IMR-90 (cell line): ENCODE data around the gene FSTL3. TPM values are rescaled to one million over a fixed set of nuclear protein-coding genes. Genes with fewer than 3 reads are reported as not detected.

Experiments used
- ATAC-seq: fragments of 200-7000 bp; cut with Tn5 transposase; 2 replicates; pipeline ENCODE4 v1.9.1; 2020; ENCODE audit warnings: low read depth, mild to moderate bottlenecking, moderate library complexity
- BruUV-seq: library from RNA; stranded (reverse); fragments of 400-500 nt; replicated peaks from 2 replicates; lab custom pipeline; 2021; lab: Mats Ljungman, UMichigan
- CTCF ChIA-PET: fragments of 300-600 bp; formaldehyde crosslinking; extraction: SDS; loops from one replicate; lab custom pipeline; 2021; ENCODE audit warnings: antibody characterized with exemption; lab: Yijun Ruan, JAX
- POLR2A ChIA-PET: fragments of 300-600 bp; sonication (Branson Sonifier 250); formaldehyde crosslinking; loops from one replicate; lab custom pipeline; 2022; ENCODE audit warnings: antibody characterized with exemption; ENCODE audit not compliant: unreplicated experiment; lab: Charles Lee
- DNase-seq: peaks from one replicate; pipeline ENCODE4 v3.0.0; 2013
- H2AFZ ChIP-seq: replicated peaks from 2 replicates; pipeline ENCODE3; 2013; ENCODE audit warnings: low read length, mild to moderate bottlenecking; ENCODE audit not compliant: poor library complexity
- H2AK5ac ChIP-seq: 2 replicates; pipeline ENCODE4 v1.6.1; 2013; ENCODE audit warnings: low read depth, low read length, inconsistent platforms
- H2AK9ac ChIP-seq: replicated peaks from 2 replicates; pipeline ENCODE3; 2013; ENCODE audit warnings: mild to moderate bottlenecking, low read depth, low read length, moderate library complexity; ENCODE audit not compliant: poor library complexity
- H2BK120ac ChIP-seq: 2 replicates; pipeline ENCODE4 v1.6.1; 2013; ENCODE audit warnings: low read depth, low read length, inconsistent platforms
- H2BK15ac ChIP-seq: 3 replicates; pipeline ENCODE4 v1.6.1; 2013; ENCODE audit warnings: low read depth, low read length, inconsistent platforms
- H2BK20ac ChIP-seq: 2 replicates; pipeline ENCODE4 v1.6.1; 2013; ENCODE audit warnings: low read depth, mild to moderate bottlenecking, inconsistent platforms, low read length, moderate library complexity
- H2BK5ac ChIP-seq: 2 replicates; pipeline ENCODE4 v1.6.1; 2013; ENCODE audit warnings: mild to moderate bottlenecking, low read depth, low read length, inconsistent platforms; ENCODE audit not compliant: poor library complexity, severe bottlenecking
- H3K14ac ChIP-seq: replicated peaks from 2 replicates; pipeline ENCODE4 v1.6.1; 2013; ENCODE audit warnings: low read depth, low read length, inconsistent platforms
- H3K18ac ChIP-seq: 2 replicates; pipeline ENCODE4 v1.6.1; 2013; ENCODE audit warnings: low read depth, low read length, control low read depth
- H3K23ac ChIP-seq: 2 replicates; pipeline ENCODE4 v1.6.1; 2013; ENCODE audit warnings: low read depth, low read length, inconsistent platforms
- H3K27ac ChIP-seq: 2 replicates; pipeline ENCODE4 v1.5.1; 2013; ENCODE audit warnings: mild to moderate bottlenecking, control low read depth, low read length; ENCODE audit not compliant: insufficient read depth
- H3K27me3 ChIP-seq: 2 replicates; pipeline ENCODE4 v1.6.1; 2013; ENCODE audit warnings: low read length; ENCODE audit not compliant: control insufficient read depth, insufficient read depth
- H3K36me3 ChIP-seq: 2 replicates; pipeline ENCODE4 v1.6.1; 2013; ENCODE audit warnings: low read length, mixed read lengths; ENCODE audit not compliant: control insufficient read depth, insufficient read depth
- H3K4ac ChIP-seq: 2 replicates; pipeline ENCODE4 v1.6.1; 2013; ENCODE audit warnings: low read depth, low read length, inconsistent platforms
- H3K4me1 ChIP-seq: 2 replicates; pipeline ENCODE4 v1.6.1; 2013; ENCODE audit warnings: low read length, mixed read lengths; ENCODE audit not compliant: control insufficient read depth, insufficient read depth
- H3K4me2 ChIP-seq: 2 replicates; pipeline ENCODE4 v1.6.1; 2013; ENCODE audit warnings: low read depth, mild to moderate bottlenecking, control low read depth, low read length, moderate library complexity
- H3K4me3 ChIP-seq: 2 replicates; pipeline ENCODE4 v1.5.1; 2013; ENCODE audit warnings: low read depth, mild to moderate bottlenecking, control low read depth, low read length, moderate library complexity; ENCODE audit not compliant: insufficient read depth
- H3K56ac ChIP-seq: 2 replicates; pipeline ENCODE4 v1.6.1; 2013; ENCODE audit warnings: low read length, inconsistent platforms; ENCODE audit not compliant: insufficient read depth; ENCODE audit errors: extremely low read depth
- H3K79me1 ChIP-seq, 2 experiments: 2 replicates each; pipeline ENCODE4 v1.6.1; 2013; ENCODE audit warnings: low read length in 2 of 2, inconsistent platforms in 1 of 2, low read depth in 1 of 2
- H3K9ac ChIP-seq: 2 replicates; pipeline ENCODE4 v1.6.1; 2013; ENCODE audit warnings: low read depth, low read length, control low read depth
- H3K9me1 ChIP-seq: 2 replicates; pipeline ENCODE4 v1.6.1; 2013; ENCODE audit warnings: low read length, inconsistent platforms; ENCODE audit not compliant: insufficient read depth
- H3K9me3 ChIP-seq: 2 replicates; pipeline ENCODE4 v1.6.1; 2013; ENCODE audit warnings: low read length; ENCODE audit not compliant: control insufficient read depth, insufficient read depth
- H4K20me1 ChIP-seq: 2 replicates; pipeline ENCODE4 v1.6.1; 2013; ENCODE audit warnings: low read length, inconsistent platforms; ENCODE audit not compliant: insufficient read depth
- H4K5ac ChIP-seq: 2 replicates; pipeline ENCODE4 v1.6.1; 2013; ENCODE audit warnings: mild to moderate bottlenecking, low read depth, low read length, control low read depth
- H4K8ac ChIP-seq, 2 experiments: 2 replicates each; pipeline ENCODE4 v1.6.1; 2013; ENCODE audit warnings: low read depth in 2 of 2, low read length in 2 of 2, control low read depth in 1 of 2, inconsistent platforms in 1 of 2
- H4K91ac ChIP-seq: 2 replicates; pipeline ENCODE4 v1.6.1; 2013; ENCODE audit warnings: low read depth, low read length, inconsistent platforms; ENCODE audit not compliant: insufficient read depth
- BHLHE40 ChIP-seq: fragments of 150-350 bp; IDR thresholded peaks from 2 replicates; pipeline ENCODE4 v1.6.1; 2016; ENCODE audit warnings: mild to moderate bottlenecking, low read depth, low read length
- CEBPB ChIP-seq: IDR thresholded peaks from 2 replicates; pipeline ENCODE4 v1.6.1; 2012; ENCODE audit warnings: low read depth, low read length, improper control_type of control experiment
- FOS ChIP-seq: fragments of 150-350 bp; IDR thresholded peaks from 2 replicates; pipeline ENCODE4 v1.6.1; 2016; ENCODE audit warnings: low read depth, low read length
- MAFK ChIP-seq: IDR thresholded peaks from 2 replicates; pipeline ENCODE4 v1.6.1; 2012; ENCODE audit warnings: low read depth, low read length, improper control_type of control experiment
- MAZ ChIP-seq: IDR thresholded peaks from 2 replicates; pipeline ENCODE4 v1.6.1; 2012; ENCODE audit warnings: low read depth, mild to moderate bottlenecking, low read length, improper control_type of control experiment, moderate library complexity, borderline replicate concordance
- MXI1 ChIP-seq: IDR thresholded peaks from 2 replicates; pipeline ENCODE4 v1.6.1; 2012; ENCODE audit warnings: low read depth, mild to moderate bottlenecking, low read length, moderate library complexity, borderline replicate concordance
- NFE2L2 ChIP-seq: fragments of 150-350 bp; IDR thresholded peaks from 2 replicates; pipeline ENCODE4 v1.6.1; 2016; ENCODE audit warnings: low read depth, mild to moderate bottlenecking, low read length
- POLR2A ChIP-seq: IDR thresholded peaks from 2 replicates; pipeline ENCODE4 v1.6.1; 2012; ENCODE audit warnings: mild to moderate bottlenecking, low read depth, low read length
- RAD21 ChIP-seq: IDR thresholded peaks from 2 replicates; pipeline ENCODE4 v1.6.1; 2012; ENCODE audit warnings: low read length, improper control_type of control experiment
- RCOR1 ChIP-seq: IDR thresholded peaks from 2 replicates; pipeline ENCODE4 v1.6.1; 2012; ENCODE audit warnings: mild to moderate bottlenecking, low read length, improper control_type of control experiment; ENCODE audit not compliant: insufficient replicate concordance
- RFX5 ChIP-seq: IDR thresholded peaks from 2 replicates; pipeline ENCODE4 v1.8.0; 2012; ENCODE audit warnings: low read depth, mild to moderate bottlenecking, low read length, moderate library complexity
- SMC3 ChIP-seq: fragments of 150-350 bp; IDR thresholded peaks from 2 replicates; pipeline ENCODE4 v1.6.1; 2016; ENCODE audit warnings: low read depth, mild to moderate bottlenecking, antibody characterized with exemption, low read length, moderate library complexity
- WGBS, 2 experiments: methylation state at CpG; one replicate each; pipeline versions ENCODE4 v1.1.5 to v1.1.7; 2013; ENCODE audit warnings: missing lambda C conversion rate in 2 of 2; ENCODE audit not compliant: insufficient read length in 1 of 2; ENCODE audit errors: extremely low coverage in 2 of 2; 5-methylcytosine and 5-hydroxymethylcytosine counted together
- dilution Hi-C: fragments of 300-500 bp; cut with HindIII; formaldehyde crosslinking; loops from one replicate; pipeline ENCODE4 v1.14.3; 2018; ENCODE audit warnings: low sequenced_read_pairs; ENCODE audit not compliant: unreplicated experiment
- in situ Hi-C: fragments of 300-500 bp; cut with MboI; formaldehyde crosslinking; loops from 3 replicates; pipeline ENCODE4 v1.14.3; 2019; ENCODE audit warnings: low sequenced_read_pairs, inconsistent platforms, mixed read lengths
- intact Hi-C: fragments of 100-400 bp; cut with micrococcal nuclease; formaldehyde crosslinking; loops from 2 replicates; pipeline ENCODE4 v1.10.0; 2022
- polyA plus RNA-seq, 3 experiments: library from polyadenylated mRNA; depleted of rRNA; stranded (reverse); fragments of >200 nt; gene quantifications; 2 replicates each; pipeline ENCODE4 v1.2.3, GENCODE V29; 2012; ENCODE audit warnings: low replicate concordance in 1 of 3
- total RNA-seq: library from RNA; depleted of rRNA; stranded (reverse); fragments of >200 nt; gene quantifications from 2 replicates; pipeline ENCODE4 v1.2.3, GENCODE V29; 2012
- TF ChIP-seq, protein P1 (sequence below): fragments of 150-350 bp; IDR thresholded peaks from 2 replicates; pipeline ENCODE4 v1.6.1; 2017; ENCODE audit warnings: mild to moderate bottlenecking, antibody characterized with exemption, low read length, low read depth
- TF ChIP-seq, protein P2 (sequence below): fragments of 150-350 bp; IDR thresholded peaks from 2 replicates; pipeline ENCODE4 v1.6.1; 2016; ENCODE audit warnings: low read depth, mild to moderate bottlenecking, low read length, moderate library complexity, borderline replicate concordance

FSTL3 gene
- total and polyA plus RNA-seq, 2 of the 4 experiments (the other 2 are of a cell fraction), result 32.3 to 76.9 TPM

DNA sequence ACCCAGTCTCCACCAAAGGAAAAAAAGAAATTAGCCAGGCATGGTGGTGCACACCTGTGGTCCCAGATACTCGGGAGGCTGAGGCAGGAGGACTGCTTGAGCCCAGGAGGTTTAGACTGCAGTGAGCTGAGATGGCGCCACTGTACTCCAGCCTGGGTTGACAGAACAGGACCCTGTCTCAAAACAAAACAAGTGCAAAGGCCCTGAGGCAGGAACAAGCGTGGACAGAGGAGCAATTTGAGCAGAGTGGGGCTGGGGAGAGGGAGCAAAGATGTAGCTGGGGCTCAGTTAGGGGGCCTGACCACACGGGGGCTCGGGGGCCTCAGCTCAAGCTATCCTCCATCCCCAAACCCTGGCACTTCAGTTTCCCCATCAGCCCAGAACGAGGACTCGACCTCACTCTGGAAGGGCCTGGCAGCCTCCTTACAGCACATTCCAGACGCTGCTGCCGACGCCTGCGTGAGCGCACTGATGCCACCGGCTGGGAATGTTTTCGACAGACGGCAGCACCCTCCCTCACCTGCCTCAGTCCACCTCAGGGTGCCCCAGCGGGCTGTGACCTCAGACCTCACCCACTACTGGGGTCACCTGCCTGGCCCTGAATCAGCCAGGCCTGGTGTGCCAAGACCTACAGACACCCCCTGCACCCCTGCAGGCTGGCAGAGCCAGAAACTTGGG lies 41.1 kb upstream of the FSTL3 start (continued):
- TF ChIP-seq MAZ (no peak), SMC3 (no peak), RAD21 (no peak), MAFK (no peak)
- TF ChIP-seq, protein P1, sequence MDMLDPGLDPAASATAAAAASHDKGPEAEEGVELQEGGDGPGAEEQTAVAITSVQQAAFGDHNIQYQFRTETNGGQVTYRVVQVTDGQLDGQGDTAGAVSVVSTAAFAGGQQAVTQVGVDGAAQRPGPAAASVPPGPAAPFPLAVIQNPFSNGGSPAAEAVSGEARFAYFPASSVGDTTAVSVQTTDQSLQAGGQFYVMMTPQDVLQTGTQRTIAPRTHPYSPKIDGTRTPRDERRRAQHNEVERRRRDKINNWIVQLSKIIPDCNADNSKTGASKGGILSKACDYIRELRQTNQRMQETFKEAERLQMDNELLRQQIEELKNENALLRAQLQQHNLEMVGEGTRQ, result no peak

DNA sequence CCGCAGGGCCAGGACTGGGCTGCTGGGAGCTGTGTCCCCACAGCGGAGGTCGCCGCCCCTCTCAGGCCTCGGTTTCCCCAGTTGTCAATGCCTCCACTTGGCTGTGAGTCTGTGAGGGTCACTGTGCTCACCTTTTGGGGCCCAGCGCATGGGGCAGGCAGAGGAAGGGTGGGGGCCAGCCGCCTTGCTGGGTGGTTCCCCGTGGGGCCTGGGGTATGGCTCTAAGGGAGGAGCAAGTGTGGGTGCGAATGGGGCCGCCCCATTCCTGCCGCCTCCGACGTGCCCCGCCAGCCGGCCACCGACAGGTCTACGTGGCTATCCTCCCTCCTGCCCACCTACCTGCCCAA lies 37.3 kb upstream of the FSTL3 start:
- Histone ChIP-seq H3K27ac (no peak overlapping the region), H3K27me3 (no peaks in the 10 kb centered on the region), H3K56ac (no peak overlapping the region), H4K5ac (no peak overlapping the region), H2BK15ac (no peak overlapping the region), H2AK5ac (no peak overlapping the region; the same call in none of the 2 replicates), H2AFZ (peak overlapping the region; percentile 80), H3K9ac (no peak overlapping the region), H2AK9ac (peak overlapping the region; percentile 60), H4K8ac (no peak overlapping the region), H3K4ac (no peak overlapping the region), H4K91ac (no peak overlapping the region; the same call in 1 of the 2 replicates), H3K14ac (no peak overlapping the region), H3K9me3 (no peaks in the 10 kb centered on the region), H2BK5ac (no peak overlapping the region), H4K20me1 (no peaks in the 10 kb centered on the region), H2BK120ac (no peak overlapping the region), H3K4me1 (peaks cover 7% of the 10 kb centered on the region), H3K79me1 (peaks cover 0 to 7% of the 10 kb centered on the region in 2 experiments; a peak in 3 of 4 replicates), H3K18ac (no peak overlapping the region), H2BK20ac (no peak overlapping the region), H3K9me1 (no peaks in the 10 kb centered on the region), H3K4me2 (peak overlapping the region; percentile 92; the same call in 1 of the 2 replicates), H3K23ac (no peak overlapping the region), H3K36me3 (peaks cover under 1% of the 10 kb centered on the region; the same call in 1 of the 2 replicates), H3K4me3 (0 out of 2 replicates have a peak overlapping the region, but pooled peaks have one; percentile 32)
- WGBS, 2 experiments, result 57% methylated on average over 2 of the region's 17 CpGs; no CpG with 5 or more reads in 1 of the 2 experiments
- ATAC-seq (no peak), DNase-seq (no peak)
- dilution Hi-C loops (no loop called here), intact Hi-C loops (no loop called here), in situ Hi-C loops (no loop called here)
- no TSS peak for BruUV-seq
- ChIA-PET CTCF (no interaction called here), POLR2A (no interaction called here)
- no peak for TF ChIP-seq MAFK
- TF ChIP-seq NFE2L2, result no peak
- TF ChIP-seq SMC3, result no peak
- TF ChIP-seq RCOR1, result no peak
- TF ChIP-seq MXI1, result no peak
- no peak for TF ChIP-seq RFX5
- TF ChIP-seq BHLHE40, result no peak
- no peak for TF ChIP-seq MAZ
- TF ChIP-seq, protein P2, sequence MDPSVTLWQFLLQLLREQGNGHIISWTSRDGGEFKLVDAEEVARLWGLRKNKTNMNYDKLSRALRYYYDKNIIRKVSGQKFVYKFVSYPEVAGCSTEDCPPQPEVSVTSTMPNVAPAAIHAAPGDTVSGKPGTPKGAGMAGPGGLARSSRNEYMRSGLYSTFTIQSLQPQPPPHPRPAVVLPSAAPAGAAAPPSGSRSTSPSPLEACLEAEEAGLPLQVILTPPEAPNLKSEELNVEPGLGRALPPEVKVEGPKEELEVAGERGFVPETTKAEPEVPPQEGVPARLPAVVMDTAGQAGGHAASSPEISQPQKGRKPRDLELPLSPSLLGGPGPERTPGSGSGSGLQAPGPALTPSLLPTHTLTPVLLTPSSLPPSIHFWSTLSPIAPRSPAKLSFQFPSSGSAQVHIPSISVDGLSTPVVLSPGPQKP, result no peak
- TF ChIP-seq RAD21, result no peak
- TF ChIP-seq CEBPB, result no peak
- TF ChIP-seq FOS, result no peak
- TF ChIP-seq POLR2A, result no peak
